AG04450 (cell line): Measurements from ENCODE around the gene ZNF385C. TPM values are rescaled to one million over a fixed set of nuclear protein-coding genes. Genes with fewer than 3 reads are reported as not detected.

Experiments
- CTCF ChIA-PET: fragments of 300-600, 350-600 bp; formaldehyde crosslinking; extraction: SDS; loops from one replicate; lab custom pipeline; 2022; ENCODE audit warnings: antibody characterized with exemption, inconsistent platforms; lab: Charles Lee
- POLR2A ChIA-PET: fragments of 350-600 bp; formaldehyde crosslinking; extraction: SDS; loops from one replicate; lab custom pipeline; 2021; ENCODE audit warnings: antibody characterized with exemption, inconsistent platforms; lab: Yijun Ruan, JAX
- DNase-seq: peaks from one replicate; pipeline ENCODE4 v3.0.0-alpha.2; 2011; ENCODE audit warnings: low read depth, low spot score
- H3K27ac ChIP-seq: one replicate; pipeline ENCODE4 v1.5.1; 2012; ENCODE audit warnings: low read depth, low read length, control low read depth
- H3K27me3 ChIP-seq: one replicate; pipeline ENCODE4 v1.6.0; 2012; ENCODE audit warnings: low read length; ENCODE audit not compliant: control insufficient read depth, insufficient read depth
- H3K4me3 ChIP-seq: 2 replicates; pipeline ENCODE4 v1.5.1; 2011; ENCODE audit warnings: mild to moderate bottlenecking, low read depth, low read length, control low read depth
- H3K9me3 ChIP-seq: 2 replicates; pipeline ENCODE4 v1.5.1; 2012; ENCODE audit warnings: low read length; ENCODE audit not compliant: control insufficient read depth, insufficient read depth
- CTCF ChIP-seq: IDR thresholded peaks from 2 replicates; pipeline ENCODE4 v1.5.1; 2011; ENCODE audit warnings: low read depth, low read length, control low read depth, inconsistent platforms
- polyA plus RNA-seq: library from polyadenylated mRNA; depleted of rRNA; stranded (reverse); fragments of >200 nt; gene quantifications from 2 replicates; pipeline ENCODE4 v1.2.3, GENCODE V29; 2011

The ZNF385C gene
- polyA plus RNA-seq, 1 experiment, result not detected

DNA sequence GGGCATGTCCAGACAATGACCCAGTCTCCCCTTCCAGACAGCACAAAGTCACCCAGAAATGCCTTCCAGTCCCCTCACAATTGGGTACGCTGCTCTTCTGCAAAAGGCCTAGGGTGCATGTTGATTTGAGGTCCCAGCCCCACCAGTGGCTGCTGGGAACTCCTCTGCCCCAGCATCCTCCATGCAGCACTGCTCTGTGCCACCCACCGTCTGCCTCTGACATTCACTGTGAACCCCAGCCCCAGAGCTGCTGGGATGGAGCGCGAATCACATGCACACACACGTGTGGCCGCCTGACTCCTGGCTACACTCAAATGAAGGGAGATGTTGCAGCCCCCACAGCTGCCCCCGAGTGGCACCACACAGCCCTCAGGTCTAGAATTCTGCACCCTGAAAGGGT, 46.6 kb downstream of the ZNF385C start:
- Histone ChIP-seq H3K27me3 (peaks cover 70% of the 10 kb centered on the region), H3K9me3 (0 out of 2 replicates have a peak, but pooled peaks cover 4% of the 10 kb centered on the region), H3K4me3 (no peak overlapping the region), H3K27ac (no peak overlapping the region)
- no peak for DNase-seq
- no peak for TF ChIP-seq CTCF
- CTCF ChIA-PET, result interaction anchor here (0.8 to 0.9 kb wide), 2 partner anchors 15 to 27 kb away, joined by 3 to 4 read pairs; no protein-coding TSS in a partner anchor
- POLR2A ChIA-PET, result no interaction called here

GRCh38 chr17:42051013-42051400, 47.3 kb downstream of the ZNF385C start:
- no peaks in the 10 kb centered on the region for H3K9me3 ChIP-seq
- no peak for DNase-seq
- POLR2A ChIA-PET, result no interaction called here
- peaks cover 65% of the 10 kb centered on the region for H3K27me3 ChIP-seq
- no peak for TF ChIP-seq CTCF
- CTCF ChIA-PET, result interaction anchor here (0.8 to 0.9 kb wide), 2 partner anchors 16 to 26 kb away, joined by 3 to 4 read pairs; no protein-coding TSS in a partner anchor
- H3K27ac ChIP-seq, result no peak overlapping the region
- 0 out of 2 replicates have a peak overlapping the region, but pooled peaks have one; percentile 10 for H3K4me3 ChIP-seq

DNA sequence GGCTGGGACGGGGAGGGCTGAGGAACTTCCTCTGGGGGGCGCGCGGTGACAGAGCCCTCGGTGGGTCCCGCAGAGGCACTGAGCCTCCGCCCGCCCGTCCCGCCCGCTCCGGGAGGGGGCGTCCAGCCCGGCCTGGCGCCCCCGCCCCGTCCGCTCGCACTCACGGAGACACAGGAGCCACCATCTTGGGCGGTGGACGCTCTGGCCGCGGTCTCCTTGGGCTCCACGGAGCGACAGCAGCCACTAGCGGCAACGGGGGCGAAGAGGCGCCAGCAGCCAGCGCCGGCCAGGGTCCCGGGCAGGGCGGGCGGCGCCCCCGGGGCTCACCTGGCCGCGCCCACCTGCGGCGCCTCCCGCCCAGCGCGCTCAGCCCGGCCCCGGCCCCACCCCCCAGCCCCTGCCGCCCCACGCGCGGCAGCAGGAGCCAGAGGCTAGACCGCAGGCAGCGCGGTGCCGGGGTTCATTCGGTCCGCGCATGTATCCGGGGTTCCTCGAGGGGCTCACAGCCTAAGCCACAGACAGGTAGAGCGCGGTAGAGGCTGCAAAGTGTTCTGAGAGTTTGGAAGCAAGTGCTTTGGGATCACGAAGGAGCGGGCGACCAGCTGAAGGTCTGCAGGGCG, 47.8 kb downstream of the ZNF385C start, which contains the start of gene C17orf113:
C17orf113 (minus strand) TSS at position 209 of the 620 bp plus-strand sequence. CDS start 7,225 bp downstream, outside the sequence.
- Histone ChIP-seq H3K9me3 (no peaks in the 10 kb centered on the region), H3K27me3 (peaks cover 62% of the 10 kb centered on the region), H3K27ac (no peak within 1 kb of the TSS), H3K4me3 (peak within 1 kb of the TSS; percentile 48)
- POLR2A ChIA-PET, result no interaction called here
- peak; percentile 5; the same call in 1 of the 2 replicates for TF ChIP-seq CTCF
- CTCF ChIA-PET, result no interaction called here
- DNase-seq, result no peak

- ChIA-PET CTCF (interaction anchor here (1.5 kb wide), 1 partner anchor 25 kb away, joined by 3 read pairs; no protein-coding TSS in a partner anchor), POLR2A (no interaction called here)
- H3K27me3 ChIP-seq, result peaks cover 56% of the 10 kb centered on the region
- H3K4me3 ChIP-seq, result peak overlapping the region; percentile 48
- DNase-seq, result no peak
- no peaks in the 10 kb centered on the region for H3K9me3 ChIP-seq
- no peak overlapping the region for H3K27ac ChIP-seq
- no peak; the same call in 1 of the 2 replicates for TF ChIP-seq CTCF
These were observed 48.4 kb downstream of the ZNF385C start for GRCh38 chr17:42049834-42050392.

DNA sequence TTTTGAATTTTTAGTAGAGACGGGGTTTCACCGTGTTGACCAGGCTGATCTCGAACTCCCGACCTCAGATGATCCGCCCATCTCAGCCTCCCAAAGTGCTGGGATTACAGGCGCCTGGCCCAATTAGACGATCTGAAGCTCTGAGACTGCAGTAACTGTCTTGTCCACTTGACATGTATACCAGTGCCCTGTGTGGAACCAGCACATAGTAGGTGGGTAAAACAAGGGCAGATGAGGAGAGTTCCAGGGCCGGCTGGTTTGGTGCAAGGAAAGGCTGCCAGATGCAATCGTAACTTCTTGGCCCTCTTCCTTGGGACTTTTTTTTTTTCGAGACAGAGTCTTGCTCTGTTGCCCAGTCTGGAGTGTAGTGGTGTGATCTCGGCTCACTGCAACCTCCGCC, 50.9 kb downstream of the ZNF385C start:
- ChIA-PET CTCF (interaction anchor here (0.6 kb wide), 2 partner anchors 81 to 140 kb away, joined by 3 to 8 read pairs; no protein-coding TSS in a partner anchor), POLR2A (no interaction called here)
- no peak overlapping the region for H3K4me3 ChIP-seq
- no peak overlapping the region for H3K27ac ChIP-seq
- no peak for TF ChIP-seq CTCF
- H3K9me3 ChIP-seq, result no peaks in the 10 kb centered on the region
- peaks cover 35% of the 10 kb centered on the region for H3K27me3 ChIP-seq
- no peak for DNase-seq
